ENCODE measurements around the gene CDK8.

GRCh38 chr13:26213982-26214381 is 39.9 kb upstream of the CDK8 start:
- TF ChIP-seq CTCF (conservative IDR thresholded peaks at IDR 0.05; ENCODE audit: low read length) (no peak), EZH2phosphoT487 (IDR thresholded peaks at IDR 0.05; ENCODE audit: borderline replicate concordance, low read depth, low read length) (no peak)
